VCaP (cell line): ENCODE measurements around the gene SOX11.

Experiments used
- H3K27ac ChIP-seq: fragments of 450-650 bp; 2 replicates; pipeline ENCODE4 v1.5.1; 2017
- TF ChIP-seq, protein P1 (sequence below): fragments of 450-650 bp; conservative IDR thresholded peaks from 2 replicates; pipeline ENCODE4 v1.5.1; 2017; ENCODE audit warnings: mild to moderate bottlenecking, moderate library complexity

The SOX11 gene

GRCh38 chr2:5668682-5669250 is 23.4 kb upstream of the SOX11 start:
- no peak overlapping the region for H3K27ac ChIP-seq
- TF ChIP-seq, protein P1, sequence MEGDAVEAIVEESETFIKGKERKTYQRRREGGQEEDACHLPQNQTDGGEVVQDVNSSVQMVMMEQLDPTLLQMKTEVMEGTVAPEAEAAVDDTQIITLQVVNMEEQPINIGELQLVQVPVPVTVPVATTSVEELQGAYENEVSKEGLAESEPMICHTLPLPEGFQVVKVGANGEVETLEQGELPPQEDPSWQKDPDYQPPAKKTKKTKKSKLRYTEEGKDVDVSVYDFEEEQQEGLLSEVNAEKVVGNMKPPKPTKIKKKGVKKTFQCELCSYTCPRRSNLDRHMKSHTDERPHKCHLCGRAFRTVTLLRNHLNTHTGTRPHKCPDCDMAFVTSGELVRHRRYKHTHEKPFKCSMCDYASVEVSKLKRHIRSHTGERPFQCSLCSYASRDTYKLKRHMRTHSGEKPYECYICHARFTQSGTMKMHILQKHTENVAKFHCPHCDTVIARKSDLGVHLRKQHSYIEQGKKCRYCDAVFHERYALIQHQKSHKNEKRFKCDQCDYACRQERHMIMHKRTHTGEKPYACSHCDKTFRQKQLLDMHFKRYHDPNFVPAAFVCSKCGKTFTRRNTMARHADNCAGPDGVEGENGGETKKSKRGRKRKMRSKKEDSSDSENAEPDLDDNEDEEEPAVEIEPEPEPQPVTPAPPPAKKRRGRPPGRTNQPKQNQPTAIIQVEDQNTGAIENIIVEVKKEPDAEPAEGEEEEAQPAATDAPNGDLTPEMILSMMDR = no peak

GRCh38 chr2:5672749-5673144 is 19.4 kb upstream of the SOX11 start:
- H3K27ac ChIP-seq = no peak overlapping the region
- TF ChIP-seq, protein P1 = no peak

DNA sequence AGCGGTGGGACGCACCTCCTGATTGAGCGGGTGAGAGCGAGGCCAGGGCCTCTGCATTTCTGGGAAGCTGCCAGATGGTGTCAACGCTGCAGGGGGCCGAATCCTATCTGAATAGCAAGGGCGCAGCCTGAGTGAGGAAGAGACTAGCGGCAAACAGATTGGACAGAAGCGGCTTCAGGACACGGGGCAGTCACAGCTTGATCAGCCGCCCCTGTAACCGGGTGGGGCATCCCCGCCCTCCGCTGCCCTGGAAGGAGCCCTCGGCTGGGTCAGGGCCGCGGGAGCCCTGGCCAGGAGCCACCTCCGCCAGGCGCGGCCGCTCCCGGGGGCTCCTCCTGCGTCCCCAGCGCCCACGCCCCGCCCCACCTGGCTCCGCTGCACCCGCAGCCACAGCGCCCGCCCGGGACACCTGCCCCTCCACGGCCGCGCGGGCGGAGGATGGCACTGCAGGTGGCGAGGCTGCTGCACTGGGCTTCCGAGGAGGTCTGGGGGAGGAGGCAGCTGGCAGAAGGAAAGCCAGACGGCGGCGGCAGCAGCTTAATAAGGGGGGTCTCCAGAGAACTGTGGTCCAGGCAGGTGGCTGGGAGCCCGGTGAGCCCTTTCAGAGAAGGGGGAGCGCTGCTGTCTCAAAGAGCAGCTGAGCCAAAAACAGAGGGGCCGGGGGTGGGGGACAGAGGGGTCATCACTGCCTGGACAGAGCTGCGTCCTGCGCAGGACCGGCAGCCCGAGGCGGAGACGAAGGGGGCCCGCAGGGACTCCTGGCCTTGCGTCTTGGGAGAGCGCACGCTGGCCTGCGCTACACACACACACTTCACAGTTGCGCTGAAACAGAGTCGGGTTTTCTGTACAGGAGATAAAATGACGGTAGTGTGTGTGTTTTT is 18.8 kb upstream of the SOX11 start:
- TF ChIP-seq, protein P1 = peak; percentile 36
- no peak overlapping the region for H3K27ac ChIP-seq

- H3K27ac ChIP-seq = no peak overlapping the region
- TF ChIP-seq, protein P1 = no peak
Observed at GRCh38 chr2:5674026-5674340, 18.2 kb upstream of the SOX11 start.

DNA sequence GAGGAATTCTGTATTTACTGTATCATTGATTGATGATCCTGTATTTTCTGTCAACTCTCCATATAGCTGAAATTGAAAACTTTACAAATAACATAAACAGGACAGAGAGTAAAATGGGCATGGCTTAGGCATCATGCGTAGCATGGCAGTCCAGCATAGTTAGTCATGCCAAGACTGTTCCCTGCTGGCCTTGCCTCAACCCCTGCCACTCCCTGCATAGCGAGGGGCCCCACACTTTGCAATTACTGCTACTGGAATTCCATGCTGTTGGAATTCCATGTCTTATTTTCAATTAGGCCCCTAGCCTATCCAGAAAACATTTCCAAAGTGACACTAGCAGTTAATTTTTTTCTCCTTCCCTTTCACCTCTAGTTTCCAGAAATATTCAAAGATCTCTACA is 15.1 kb upstream of the SOX11 start:
- no peak overlapping the region for H3K27ac ChIP-seq
- TF ChIP-seq, protein P1 = no peak

DNA sequence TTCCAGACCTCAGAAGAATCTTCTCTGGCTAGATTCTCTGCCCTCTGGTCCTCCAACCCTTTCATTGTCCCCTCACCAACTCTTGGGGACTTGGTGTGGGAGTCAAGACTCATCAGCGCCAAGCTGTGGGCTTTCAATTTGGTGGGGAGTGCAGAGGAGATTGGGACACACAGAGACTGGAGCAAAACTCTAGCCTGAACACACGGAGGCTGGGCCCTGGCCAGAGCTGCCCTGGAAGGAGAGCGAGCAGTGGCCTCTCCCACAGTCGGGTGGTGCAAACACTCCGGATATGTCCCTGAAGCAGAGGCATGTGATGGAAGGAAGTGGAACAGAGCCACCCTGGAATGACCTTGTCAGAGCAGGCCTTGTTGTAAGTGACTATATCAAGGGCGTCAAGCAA is 8.7 kb upstream of the SOX11 start:
- H3K27ac ChIP-seq = no peak overlapping the region
- TF ChIP-seq, protein P1 = no peak

DNA sequence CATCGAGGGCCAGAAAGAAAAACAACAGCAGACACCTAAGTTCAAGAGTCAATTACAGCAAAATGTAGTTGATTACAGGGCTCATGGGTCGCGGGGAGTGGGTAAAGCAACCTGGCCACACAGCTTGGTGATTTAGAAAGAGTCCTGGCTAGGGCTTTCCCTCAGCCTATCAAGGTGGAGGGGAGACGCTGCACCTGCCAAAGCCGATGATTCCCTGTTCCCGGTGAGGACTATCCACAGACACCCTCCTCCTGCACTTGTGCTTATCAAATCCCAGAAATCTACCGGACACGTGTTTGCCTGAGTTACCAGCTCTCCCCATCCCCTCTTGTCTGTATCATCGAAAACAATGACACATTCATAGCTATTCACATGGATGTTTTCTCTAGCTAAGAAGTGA is 7.0 kb upstream of the SOX11 start:
- TF ChIP-seq, protein P1 = no peak
- no peak overlapping the region for H3K27ac ChIP-seq
